Activated gamma-delta T cell treated with anti-CD3 and anti-CD28 coated beads, Interleukin-2, amount 50 U/mL, for 16 hours (primary cell): ENCODE results near the gene NHSL1.

Experiments used
- DNase-seq: peaks from one replicate; pipeline ENCODE4 v3.0.0-alpha.2; 2020; ENCODE audit warnings: low read depth

Gene NHSL1

GRCh38 chr6:138499303-138500018 lies at the start of gene NHSL1:
Gene NHSL1 (minus strand): TSS chr6:138499494. CDS start chr6:138499290, 204 bp downstream.
- DNase-seq: no peak

GRCh38 chr6:138546733-138547185 lies 47.5 kb upstream of the NHSL1 start:
- DNase-seq: no peak

GRCh38 chr6:138545621-138545980 lies 46.3 kb upstream of the NHSL1 start:
- no peak for DNase-seq

- no peak for DNase-seq
Observed at GRCh38 chr6:138544501-138544900, 45.2 kb upstream of the NHSL1 start.

GRCh38 chr6:138543657-138544056 lies 44.4 kb upstream of the NHSL1 start:
- no peak for DNase-seq

GRCh38 chr6:138541823-138542481 lies 42.7 kb upstream of the NHSL1 start:
- DNase-seq: no peak

GRCh38 chr6:138540468-138540867 lies 41.2 kb upstream of the NHSL1 start:
- no peak for DNase-seq

- DNase-seq: no peak
Observed at GRCh38 chr6:138539876-138540275, 40.6 kb upstream of the NHSL1 start.

GRCh38 chr6:138538390-138539031 lies 39.2 kb upstream of the NHSL1 start:
- DNase-seq: no peak

- DNase-seq: no peak
Observed at GRCh38 chr6:138537106-138537505, 37.8 kb upstream of the NHSL1 start.

- no peak for DNase-seq
Observed at GRCh38 chr6:138535728-138536455, 36.6 kb upstream of the NHSL1 start.

GRCh38 chr6:138533667-138534066 lies 34.4 kb upstream of the NHSL1 start:
- DNase-seq: no peak

GRCh38 chr6:138531387-138531786 lies 32.1 kb upstream of the NHSL1 start:
- no peak for DNase-seq

- DNase-seq: no peak
Observed at GRCh38 chr6:138529478-138529877, 30.2 kb upstream of the NHSL1 start.

- DNase-seq: no peak
Observed at GRCh38 chr6:138528956-138529355, 29.7 kb upstream of the NHSL1 start.

- DNase-seq: no peak
Observed at GRCh38 chr6:138528137-138528536, 28.8 kb upstream of the NHSL1 start.

GRCh38 chr6:138527411-138528088 lies 28.3 kb upstream of the NHSL1 start:
- DNase-seq: no peak

- no peak for DNase-seq
Observed at GRCh38 chr6:138526822-138527235, 27.5 kb upstream of the NHSL1 start.

- DNase-seq: no peak
Observed at GRCh38 chr6:138525355-138525754, 26.1 kb upstream of the NHSL1 start.

- no peak for DNase-seq
Observed at GRCh38 chr6:138524526-138524925, 25.2 kb upstream of the NHSL1 start.

- no peak for DNase-seq
Observed at GRCh38 chr6:138523347-138524210, 24.3 kb upstream of the NHSL1 start.
